ENCODE measurements around the gene KCNQ1OT1.

Gene KCNQ1OT1

GRCh38 chr11:2689651-2690575, 9.9 kb downstream of the KCNQ1OT1 start:
- in situ Hi-C loops (cut with HindIII; ENCODE audit: low sequenced_read_pairs): loop anchor here (5.0 to 10.0 kb wide), 2 partner anchors 32 to 85 kb away; no protein-coding TSS in a partner anchor

GRCh38 chr11:2688381-2689231, 11.2 kb downstream of the KCNQ1OT1 start:
- in situ Hi-C loops (cut with HindIII; ENCODE audit: low sequenced_read_pairs): loop anchor here (5.0 to 10.0 kb wide), 2 partner anchors 34 to 84 kb away; no protein-coding TSS in a partner anchor

- in situ Hi-C loops (cut with HindIII; ENCODE audit: low sequenced_read_pairs): loop anchor here (5.0 to 10.0 kb wide), 2 partner anchors 35 to 83 kb away; no protein-coding TSS in a partner anchor
These were observed 12.0 kb downstream of the KCNQ1OT1 start for GRCh38 chr11:2687782-2688191.

GRCh38 chr11:2687223-2687530, 12.6 kb downstream of the KCNQ1OT1 start:
- in situ Hi-C loops (cut with HindIII; ENCODE audit: low sequenced_read_pairs): loop anchor here (5.0 to 10.0 kb wide), 2 partner anchors 35 to 82 kb away; no protein-coding TSS in a partner anchor

- in situ Hi-C loops (cut with HindIII; ENCODE audit: low sequenced_read_pairs): loop anchor here (5.0 to 10.0 kb wide), 2 partner anchors 36 to 82 kb away; no protein-coding TSS in a partner anchor
These were observed 13.2 kb downstream of the KCNQ1OT1 start for GRCh38 chr11:2686360-2687222.

- in situ Hi-C loops (cut with HindIII; ENCODE audit: low sequenced_read_pairs): loop anchor here (5.0 to 10.0 kb wide), 2 partner anchors 37 to 81 kb away; no protein-coding TSS in a partner anchor
These were observed 14.0 kb downstream of the KCNQ1OT1 start for GRCh38 chr11:2685566-2686359.

GRCh38 chr11:2685051-2685450, 14.7 kb downstream of the KCNQ1OT1 start:
- in situ Hi-C loops (cut with HindIII; ENCODE audit: low sequenced_read_pairs): loop anchor here (5.0 to 10.0 kb wide), 2 partner anchors 37 to 80 kb away; no protein-coding TSS in a partner anchor

GRCh38 chr11:2684581-2684980, 15.2 kb downstream of the KCNQ1OT1 start:
- in situ Hi-C loops (cut with HindIII; ENCODE audit: low sequenced_read_pairs): loop anchor here (10.0 kb wide), 1 partner anchor 80 kb away; no protein-coding TSS in a partner anchor

GRCh38 chr11:2683806-2684205, 16.0 kb downstream of the KCNQ1OT1 start:
- in situ Hi-C loops (cut with HindIII; ENCODE audit: low sequenced_read_pairs): loop anchor here (10.0 kb wide), 1 partner anchor 79 kb away; no protein-coding TSS in a partner anchor

GRCh38 chr11:2681408-2682145, 18.2 kb downstream of the KCNQ1OT1 start:
- in situ Hi-C loops (cut with HindIII; ENCODE audit: low sequenced_read_pairs): loop anchor here (10.0 kb wide), 1 partner anchor 77 kb away; no protein-coding TSS in a partner anchor

- in situ Hi-C loops (cut with HindIII; ENCODE audit: low sequenced_read_pairs): no loop called here
These were observed 20.6 kb downstream of the KCNQ1OT1 start for GRCh38 chr11:2679011-2679676.

GRCh38 chr11:2678396-2678795, 21.4 kb downstream of the KCNQ1OT1 start:
- in situ Hi-C loops (cut with HindIII; ENCODE audit: low sequenced_read_pairs): no loop called here

GRCh38 chr11:2677127-2677526, 22.7 kb downstream of the KCNQ1OT1 start:
- in situ Hi-C loops (cut with HindIII; ENCODE audit: low sequenced_read_pairs): no loop called here

- in situ Hi-C loops (cut with HindIII; ENCODE audit: low sequenced_read_pairs): no loop called here
These were observed 24.3 kb downstream of the KCNQ1OT1 start for GRCh38 chr11:2675540-2675939.

- in situ Hi-C loops (cut with HindIII; ENCODE audit: low sequenced_read_pairs): no loop called here
These were observed 25.1 kb downstream of the KCNQ1OT1 start for GRCh38 chr11:2674658-2675131.

- in situ Hi-C loops (cut with HindIII; ENCODE audit: low sequenced_read_pairs): no loop called here
These were observed 25.8 kb downstream of the KCNQ1OT1 start for GRCh38 chr11:2673871-2674471.

- in situ Hi-C loops (cut with HindIII; ENCODE audit: low sequenced_read_pairs): no loop called here
These were observed 26.6 kb downstream of the KCNQ1OT1 start for GRCh38 chr11:2673250-2673610.

All from DLD1 (cell line).